ENCODE data around the gene COL4A6. TPM values are rescaled to one million over a fixed set of nuclear protein-coding genes. Genes with fewer than 3 reads are reported as not detected.
"Not testable (repeated sequence)": the region's sequence is repeated elsewhere in the genome, so short reads cannot be mapped to it uniquely, and the experiment has no call there.

COL4A6 gene
- polyA plus RNA-seq, 1 donor, result 6.8 TPM

DNA sequence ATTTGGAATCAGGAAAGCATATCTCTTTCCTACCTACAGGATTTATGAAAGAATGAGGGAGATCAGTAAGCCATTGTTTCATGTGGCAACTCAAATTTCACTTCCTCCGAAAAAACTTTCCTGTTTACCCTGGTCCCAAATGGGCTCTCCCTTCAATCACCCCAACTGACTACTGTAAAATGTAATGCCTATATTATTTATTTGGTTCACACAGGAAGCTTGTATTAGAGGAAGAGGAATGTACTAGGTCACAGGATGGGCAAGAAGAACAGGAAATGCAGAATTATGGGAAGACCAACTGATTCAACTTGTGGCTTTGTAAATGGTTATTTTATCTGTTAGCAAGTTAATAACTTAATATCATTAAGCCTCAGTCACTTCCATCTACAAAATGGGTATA, 23.1 kb downstream of the COL4A6 start:
- no peak for DNase-seq
- Histone ChIP-seq H3K9me3 (ENCODE audit: control insufficient read depth, low read depth, low read length) (no peaks in the 10 kb centered on the region), H3K4me1 (ENCODE audit: control insufficient read depth, insufficient read depth, low read length) (no peaks in the 10 kb centered on the region), H3K27me3 (ENCODE audit: control insufficient read depth, insufficient read depth, low read length) (no peaks in the 10 kb centered on the region), H3K36me3 (ENCODE audit: control insufficient read depth, insufficient read depth, low read length) (no peaks in the 10 kb centered on the region), H3K27ac (ENCODE audit: low read length) (no peak overlapping the region), H3K4me3 (ENCODE audit: low read length) (no peak overlapping the region)
- WGBS (ENCODE audit: insufficient coverage, low lambda C conversion rate), result no CpG with 5 or more reads among the region's 1 CpG

DNA sequence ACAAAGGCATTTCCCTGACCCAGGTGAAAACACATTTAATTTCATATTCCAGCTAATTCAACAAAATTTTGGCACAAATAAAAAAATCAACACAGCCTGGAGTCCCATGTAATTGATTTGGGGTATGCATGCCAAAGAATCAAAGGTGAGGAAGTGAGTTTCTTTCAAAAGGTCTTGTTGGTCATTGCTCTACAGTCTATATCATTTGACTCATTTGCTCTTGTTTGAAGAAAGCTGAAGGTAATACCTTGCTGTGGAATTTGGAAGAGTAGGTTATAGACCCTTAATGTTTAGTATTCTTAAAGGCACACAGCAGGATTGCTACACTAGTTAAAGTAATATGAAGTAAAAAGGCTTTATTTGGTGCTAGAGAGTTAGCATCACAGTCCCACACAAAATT, 25.4 kb downstream of the COL4A6 start:
- no peak for DNase-seq
- Histone ChIP-seq H3K4me1 (ENCODE audit: control insufficient read depth, insufficient read depth, low read length) (no peaks in the 10 kb centered on the region), H3K36me3 (ENCODE audit: control insufficient read depth, insufficient read depth, low read length) (no peaks in the 10 kb centered on the region), H3K4me3 (ENCODE audit: low read length) (no peak overlapping the region), H3K27me3 (ENCODE audit: control insufficient read depth, insufficient read depth, low read length) (no peaks in the 10 kb centered on the region), H3K9me3 (ENCODE audit: control insufficient read depth, low read depth, low read length) (no peaks in the 10 kb centered on the region), H3K27ac (ENCODE audit: low read length) (no peak overlapping the region)

DNA sequence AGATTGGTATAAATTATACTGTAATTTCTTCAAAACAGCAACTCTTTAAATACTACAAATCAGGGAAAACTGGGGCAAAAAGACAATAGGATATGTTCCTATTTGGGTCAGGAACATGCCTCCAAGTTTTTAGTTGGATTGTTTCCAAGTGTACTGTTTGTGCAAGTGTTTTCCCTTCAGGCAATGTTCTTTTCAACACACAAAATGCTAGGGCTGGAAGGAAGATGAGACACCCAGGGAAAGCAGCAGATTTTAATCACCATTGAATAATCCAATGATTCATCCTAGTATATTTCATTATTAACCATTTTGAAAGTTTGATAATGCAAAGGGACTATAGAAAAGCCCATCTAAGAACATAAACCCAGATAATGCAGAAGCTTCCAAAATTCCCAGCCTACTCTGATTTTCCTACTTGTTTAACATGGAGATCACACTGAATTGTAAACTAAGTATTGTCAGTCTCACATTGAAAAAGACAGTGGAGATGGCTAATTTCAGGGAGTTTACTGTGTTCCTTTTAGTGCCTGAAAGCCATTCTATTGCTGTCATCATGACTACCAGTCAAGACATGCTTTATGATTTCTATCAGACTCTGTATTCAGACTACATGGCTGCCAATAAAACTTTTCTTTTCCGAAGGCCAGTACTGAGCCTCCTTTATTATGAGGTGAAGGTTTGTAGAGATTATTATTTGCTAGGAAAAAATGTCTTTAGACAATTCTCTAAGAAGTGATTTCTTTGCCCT, 38.6 kb downstream of the COL4A6 start:
- no CpG with 5 or more reads among the region's 1 CpG for WGBS (ENCODE audit: insufficient coverage, low lambda C conversion rate)
- H3K9me3 ChIP-seq (ENCODE audit: control insufficient read depth, low read depth, low read length), result no peaks in the 10 kb centered on the region
- no peaks in the 10 kb centered on the region for H3K36me3 ChIP-seq (ENCODE audit: control insufficient read depth, insufficient read depth, low read length)
- H3K4me1 ChIP-seq (ENCODE audit: control insufficient read depth, insufficient read depth, low read length), result no peaks in the 10 kb centered on the region
- H3K27ac ChIP-seq (ENCODE audit: low read length), result no peak overlapping the region
- DNase-seq, result no peak
- H3K27me3 ChIP-seq (ENCODE audit: control insufficient read depth, insufficient read depth, low read length), result no peaks in the 10 kb centered on the region
- H3K4me3 ChIP-seq (ENCODE audit: low read length), result no peak overlapping the region

DNA sequence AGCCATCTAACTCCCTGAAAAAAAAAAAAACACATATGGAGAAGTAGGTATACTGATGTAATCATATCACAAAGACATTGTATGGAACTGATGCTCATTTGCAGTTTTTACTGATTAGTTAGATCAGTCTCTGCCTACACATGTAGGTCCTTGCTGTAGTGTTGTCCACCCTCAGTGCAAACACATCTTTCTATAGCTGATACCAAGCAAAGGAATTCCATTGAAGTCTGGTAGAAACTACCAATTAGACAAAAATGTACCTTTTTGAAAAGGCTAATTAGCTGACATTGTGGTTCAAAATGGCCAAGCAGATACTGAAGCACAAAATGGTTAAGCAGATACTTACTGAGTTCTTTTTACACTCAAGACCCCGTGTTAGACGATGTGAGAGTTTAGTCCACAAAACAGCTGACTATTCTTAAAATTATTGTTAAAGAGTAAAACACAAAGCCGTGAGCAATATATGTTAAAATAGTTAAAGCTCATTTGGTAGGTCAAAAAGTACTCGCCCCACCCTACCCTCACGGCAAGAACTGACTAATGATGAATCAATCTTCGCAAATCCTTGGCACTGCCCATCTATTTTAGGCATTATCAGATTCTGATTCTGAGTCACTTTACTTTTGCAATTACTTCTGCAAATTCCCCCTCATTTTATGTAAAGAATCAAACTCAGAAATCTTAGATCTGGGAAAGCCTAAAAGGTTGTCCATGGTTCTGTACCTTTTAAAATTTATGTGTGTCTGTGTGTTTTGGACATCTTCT, 40.4 kb downstream of the COL4A6 start:
- H3K9me3 ChIP-seq (ENCODE audit: control insufficient read depth, low read depth, low read length), result no peaks in the 10 kb centered on the region
- no peak for DNase-seq
- no peaks in the 10 kb centered on the region for H3K36me3 ChIP-seq (ENCODE audit: control insufficient read depth, insufficient read depth, low read length)
- no peaks in the 10 kb centered on the region for H3K4me1 ChIP-seq (ENCODE audit: control insufficient read depth, insufficient read depth, low read length)
- H3K4me3 ChIP-seq (ENCODE audit: low read length), result no peak overlapping the region
- H3K27me3 ChIP-seq (ENCODE audit: control insufficient read depth, insufficient read depth, low read length), result no peaks in the 10 kb centered on the region
- no CpG with 5 or more reads among the region's 6 CpGs for WGBS (ENCODE audit: insufficient coverage, low lambda C conversion rate)
- no peak overlapping the region for H3K27ac ChIP-seq (ENCODE audit: low read length)

DNA sequence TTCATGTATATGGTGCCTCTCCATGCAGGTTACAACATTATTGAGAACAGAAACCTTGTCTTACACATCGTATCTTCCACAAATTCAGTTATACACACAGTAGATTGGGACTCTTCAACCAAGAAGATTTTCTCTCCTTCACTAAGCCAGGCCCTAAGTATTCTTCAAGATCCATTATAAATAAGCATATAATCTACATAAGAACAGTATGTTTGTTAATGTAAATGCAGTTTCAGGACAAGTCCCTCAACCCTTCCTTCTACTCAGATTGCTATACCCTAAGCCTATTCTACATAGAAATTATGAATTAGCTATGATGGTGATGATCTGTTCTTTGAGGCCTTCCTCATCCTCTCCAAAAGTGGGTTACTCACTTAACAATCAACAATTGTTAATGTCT, 41.2 kb downstream of the COL4A6 start:
- Histone ChIP-seq H3K27ac (ENCODE audit: low read length) (no peak overlapping the region), H3K36me3 (ENCODE audit: control insufficient read depth, insufficient read depth, low read length) (no peaks in the 10 kb centered on the region), H3K9me3 (ENCODE audit: control insufficient read depth, low read depth, low read length) (no peaks in the 10 kb centered on the region), H3K27me3 (ENCODE audit: control insufficient read depth, insufficient read depth, low read length) (no peaks in the 10 kb centered on the region), H3K4me1 (ENCODE audit: control insufficient read depth, insufficient read depth, low read length) (no peaks in the 10 kb centered on the region), H3K4me3 (ENCODE audit: low read length) (no peak overlapping the region)
- 100% methylated on average over 1 of the region's 1 CpG for WGBS (ENCODE audit: insufficient coverage, low lambda C conversion rate)
- no peak for DNase-seq

DNA sequence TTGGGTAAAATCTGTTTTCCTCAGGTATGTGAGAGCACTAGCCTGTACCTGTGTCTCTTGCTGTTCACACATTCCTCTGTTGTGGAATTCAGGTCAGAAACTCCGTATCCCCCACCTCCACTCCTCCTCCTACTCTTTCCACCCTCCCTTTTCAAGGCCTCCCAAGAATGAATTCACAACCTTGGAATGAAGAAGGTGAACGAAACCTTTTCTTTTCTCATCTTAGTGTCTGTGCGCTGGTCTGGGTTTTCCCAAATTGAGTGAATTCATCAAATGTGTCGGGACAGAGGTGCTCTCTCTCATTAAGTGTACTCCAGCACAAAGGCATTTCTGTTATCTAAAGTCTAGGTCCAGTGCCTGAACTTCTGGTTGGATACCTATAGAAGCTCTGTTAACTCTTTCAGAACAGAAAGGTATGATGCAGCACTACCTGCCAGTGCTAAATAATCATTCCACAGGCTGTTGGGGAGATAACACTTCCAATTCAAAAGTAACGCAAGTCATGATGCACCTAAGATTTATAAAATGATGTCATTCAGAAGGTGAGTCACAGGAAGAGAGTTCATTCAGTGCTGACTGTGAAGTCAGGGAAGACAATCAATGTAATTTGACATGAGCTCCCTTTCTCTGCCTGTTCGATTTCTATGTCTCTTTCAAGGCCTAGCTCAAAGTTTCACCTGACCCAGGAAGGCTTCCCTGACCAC, 41.9 kb downstream of the COL4A6 start:
- no peak overlapping the region for H3K4me3 ChIP-seq (ENCODE audit: low read length)
- no peaks in the 10 kb centered on the region for H3K36me3 ChIP-seq (ENCODE audit: control insufficient read depth, insufficient read depth, low read length)
- DNase-seq, result no peak
- no peak overlapping the region for H3K27ac ChIP-seq (ENCODE audit: low read length)
- no peaks in the 10 kb centered on the region for H3K27me3 ChIP-seq (ENCODE audit: control insufficient read depth, insufficient read depth, low read length)
- no CpG with 5 or more reads among the region's 6 CpGs for WGBS (ENCODE audit: insufficient coverage, low lambda C conversion rate)
- no peaks in the 10 kb centered on the region for H3K9me3 ChIP-seq (ENCODE audit: control insufficient read depth, low read depth, low read length)
- no peaks in the 10 kb centered on the region for H3K4me1 ChIP-seq (ENCODE audit: control insufficient read depth, insufficient read depth, low read length)

DNA sequence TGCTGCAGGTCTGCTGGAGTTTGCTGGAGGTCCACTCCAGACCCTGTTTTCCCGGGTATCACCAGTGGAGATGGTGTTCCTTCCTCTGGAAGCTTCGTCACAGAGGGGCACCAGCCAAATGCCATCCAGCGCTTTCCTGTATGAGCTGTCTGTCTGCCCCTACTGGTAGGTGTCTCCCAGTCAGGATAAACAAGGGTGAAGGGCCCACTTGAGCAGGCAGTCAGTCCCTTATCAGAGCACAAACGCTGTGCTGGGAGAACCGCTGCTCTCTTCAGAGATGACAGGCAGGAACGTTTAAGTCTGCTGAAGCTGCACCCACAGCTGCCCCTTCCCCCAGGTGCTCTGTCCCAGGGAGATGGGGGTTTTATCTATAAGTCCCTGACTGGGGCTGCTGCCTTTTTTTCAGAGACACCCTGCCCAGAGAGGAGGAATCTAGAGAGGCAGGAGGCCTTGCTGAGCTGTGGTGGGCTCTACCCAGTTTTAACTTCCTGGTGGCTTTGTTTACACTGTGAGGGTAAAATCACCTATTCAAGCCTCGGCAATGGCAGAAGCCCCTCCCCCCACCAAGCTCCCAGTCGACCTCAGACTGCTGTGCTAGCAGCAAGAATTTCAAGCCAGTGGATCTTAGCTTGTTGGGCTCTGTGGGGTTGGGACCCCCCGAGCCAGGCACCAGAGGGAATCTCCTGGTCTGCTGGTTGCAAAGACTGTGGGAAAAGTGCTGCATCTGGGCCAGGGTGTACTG, 47.1 kb downstream of the COL4A6 start:
- WGBS (ENCODE audit: insufficient coverage, low lambda C conversion rate), result no CpG with 5 or more reads among the region's 9 CpGs
- H3K36me3 ChIP-seq (ENCODE audit: control insufficient read depth, insufficient read depth, low read length); H3K27ac ChIP-seq (ENCODE audit: low read length); DNase-seq; H3K4me3 ChIP-seq (ENCODE audit: low read length); H3K9me3 ChIP-seq (ENCODE audit: control insufficient read depth, low read depth, low read length); H3K4me1 ChIP-seq (ENCODE audit: control insufficient read depth, insufficient read depth, low read length); H3K27me3 ChIP-seq (ENCODE audit: control insufficient read depth, insufficient read depth, low read length): not testable (repeated sequence)

DNA sequence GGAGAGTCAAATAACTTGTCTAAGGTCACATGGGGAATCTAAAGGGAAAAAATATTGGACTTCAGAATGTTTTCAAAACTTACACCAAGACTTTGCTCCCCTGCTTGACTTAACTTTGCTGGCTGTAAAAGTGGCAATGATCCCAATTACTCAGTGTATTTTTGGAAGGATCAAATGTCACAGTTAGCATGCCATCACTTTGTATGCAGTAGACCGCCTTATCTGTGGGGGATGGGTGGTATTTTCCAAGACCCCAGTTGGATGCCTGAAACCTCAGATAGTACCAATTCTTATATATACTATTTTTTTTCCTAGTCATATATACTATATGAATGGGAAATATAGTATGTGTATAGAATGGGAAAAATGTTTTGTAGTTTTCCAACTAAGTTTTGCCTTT, 53.4 kb downstream of the COL4A6 start:
- H3K9me3 ChIP-seq (ENCODE audit: control insufficient read depth, low read depth, low read length), result no peaks in the 10 kb centered on the region
- H3K4me3 ChIP-seq (ENCODE audit: low read length), result no peak overlapping the region
- H3K4me1 ChIP-seq (ENCODE audit: control insufficient read depth, insufficient read depth, low read length), result no peaks in the 10 kb centered on the region
- no peaks in the 10 kb centered on the region for H3K36me3 ChIP-seq (ENCODE audit: control insufficient read depth, insufficient read depth, low read length)
- WGBS (ENCODE audit: insufficient coverage, low lambda C conversion rate), result no CpG with 5 or more reads among the region's 1 CpG
- H3K27ac ChIP-seq (ENCODE audit: low read length), result no peak overlapping the region
- H3K27me3 ChIP-seq (ENCODE audit: control insufficient read depth, insufficient read depth, low read length), result no peaks in the 10 kb centered on the region
- no peak for DNase-seq

DNA sequence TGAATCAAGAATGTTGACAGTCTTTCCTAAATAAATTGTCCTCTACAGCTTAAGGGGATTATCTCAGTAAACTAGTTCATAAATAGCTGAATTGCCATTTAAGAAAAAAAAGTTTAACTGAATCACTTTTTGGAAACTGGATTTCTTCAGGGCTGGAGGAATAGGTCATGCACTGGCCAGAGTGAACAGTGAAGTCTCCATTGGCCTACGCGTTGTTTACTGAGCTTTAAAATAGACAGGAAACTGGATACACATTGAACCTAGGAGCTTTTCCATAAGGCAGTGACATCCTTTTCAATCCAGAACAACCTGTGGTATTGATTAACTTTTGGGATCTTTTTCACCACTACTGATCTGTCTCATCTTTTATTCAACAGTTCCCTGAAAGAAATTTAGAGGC, 58.0 kb downstream of the COL4A6 start:
- H3K4me3 ChIP-seq (ENCODE audit: low read length), result no peak overlapping the region
- no CpG with 5 or more reads among the region's 2 CpGs for WGBS (ENCODE audit: insufficient coverage, low lambda C conversion rate)

DNA sequence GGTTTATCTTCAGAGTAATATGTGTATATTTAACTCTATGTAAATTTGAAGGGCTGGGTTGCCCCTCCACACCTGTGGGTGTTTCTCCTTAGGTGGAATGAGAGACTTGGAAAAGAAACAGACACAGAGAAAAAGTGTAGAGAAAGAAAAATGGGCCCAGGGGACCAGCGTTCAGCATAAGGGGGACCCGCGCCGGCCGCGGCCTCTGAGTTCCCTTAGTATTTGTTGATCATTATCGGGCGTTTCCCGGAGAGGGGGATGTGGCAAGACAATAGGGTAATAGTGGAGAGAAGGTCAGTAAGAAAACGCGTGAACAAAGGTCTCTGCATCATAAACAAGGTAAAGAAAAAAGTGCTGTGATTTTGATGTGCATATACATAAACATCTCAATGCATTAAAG, 61.4 kb downstream of the COL4A6 start:
- H3K27me3 ChIP-seq (ENCODE audit: control insufficient read depth, insufficient read depth, low read length); H3K4me3 ChIP-seq (ENCODE audit: low read length); H3K9me3 ChIP-seq (ENCODE audit: control insufficient read depth, low read depth, low read length); DNase-seq; H3K36me3 ChIP-seq (ENCODE audit: control insufficient read depth, insufficient read depth, low read length); H3K4me1 ChIP-seq (ENCODE audit: control insufficient read depth, insufficient read depth, low read length); H3K27ac ChIP-seq (ENCODE audit: low read length): not testable (repeated sequence)
- no CpG with 5 or more reads among the region's 11 CpGs for WGBS (ENCODE audit: insufficient coverage, low lambda C conversion rate)

More for the DNA sequence above, 58.0 kb downstream of the COL4A6 start:
- no peak overlapping the region for H3K27ac ChIP-seq (ENCODE audit: low read length)
- no peaks in the 10 kb centered on the region for H3K27me3 ChIP-seq (ENCODE audit: control insufficient read depth, insufficient read depth, low read length)
- no peak for DNase-seq
- H3K36me3 ChIP-seq (ENCODE audit: control insufficient read depth, insufficient read depth, low read length), result no peaks in the 10 kb centered on the region
- H3K4me1 ChIP-seq (ENCODE audit: control insufficient read depth, insufficient read depth, low read length), result no peaks in the 10 kb centered on the region
- H3K9me3 ChIP-seq (ENCODE audit: control insufficient read depth, low read depth, low read length), result no peaks in the 10 kb centered on the region
